GM19463 (cell line): ENCODE results near the gene KCNV2.
A peak's percentile ranks its signal among the peaks of the same experiment; 100 is the strongest.
"Not testable (repeated sequence)": the region's sequence is repeated elsewhere in the genome, so short reads cannot be mapped to it uniquely, and the experiment has no call there.

Experiments used
- ATAC-seq: cut with Tn5 transposase; IDR thresholded peaks from one replicate; pipeline ENCODE4 v1.9.1; 2021; ENCODE audit warnings: mild to moderate bottlenecking, moderate library complexity; ENCODE audit not compliant: unreplicated experiment

Gene KCNV2

DNA sequence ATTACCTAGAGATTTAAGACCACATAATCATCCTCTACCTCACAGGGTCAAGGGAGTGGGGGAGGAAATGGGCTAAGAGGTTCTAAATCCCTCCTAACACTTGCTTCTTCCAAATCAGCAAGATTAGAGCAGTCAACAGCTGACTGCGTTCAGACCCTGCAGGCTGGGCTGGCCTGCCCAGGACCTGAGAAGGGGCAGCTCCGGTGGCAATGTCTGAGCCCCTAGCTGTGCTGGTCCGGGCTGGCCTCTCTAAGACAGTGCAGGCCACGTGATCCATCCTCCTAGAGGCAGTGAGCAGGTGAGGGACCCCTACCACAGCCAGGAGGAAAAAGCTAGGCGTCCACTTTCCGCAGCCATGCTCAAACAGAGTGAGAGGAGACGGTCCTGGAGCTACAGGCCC is at the start of gene KCNV2:
TSS of gene KCNV2 (plus strand) at position 126 of the 400 bp plus-strand sequence. CDS start at position 356, 230 bp downstream.
- no peak for ATAC-seq

GRCh38 chr9:2673161-2673560 is 44.1 kb upstream of the KCNV2 start:
- ATAC-seq = no peak

GRCh38 chr9:2674141-2674824 is 43.0 kb upstream of the KCNV2 start:
- ATAC-seq = no peak

GRCh38 chr9:2675834-2676233 is 41.5 kb upstream of the KCNV2 start:
- ATAC-seq = no peak

DNA sequence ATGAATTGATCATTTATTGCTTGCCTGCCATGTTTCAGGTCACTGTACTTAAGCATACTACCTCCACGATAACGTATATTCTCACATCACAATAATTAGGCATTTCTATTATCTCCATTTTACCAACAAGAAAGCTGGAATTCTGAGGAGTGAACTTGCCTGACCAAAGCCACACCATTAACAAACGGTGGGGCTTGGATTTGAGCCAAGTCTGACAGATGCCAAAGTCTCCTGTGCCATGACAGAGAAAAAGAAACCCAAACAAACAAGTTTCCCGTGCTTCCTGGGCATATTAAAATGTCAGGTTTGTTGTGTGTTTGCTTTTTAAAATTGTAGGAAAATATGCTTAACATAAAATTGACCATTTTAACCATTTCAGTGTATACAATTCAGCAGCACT is 40.8 kb upstream of the KCNV2 start:
- ATAC-seq = no peak

- no peak for ATAC-seq
Measured at GRCh38 chr9:2677915-2678889, 39.1 kb upstream of the KCNV2 start.

GRCh38 chr9:2679011-2679410 is 38.3 kb upstream of the KCNV2 start:
- ATAC-seq = no peak

- ATAC-seq = no peak
Measured at GRCh38 chr9:2681981-2682380, 35.3 kb upstream of the KCNV2 start.

GRCh38 chr9:2686911-2687310 is 30.4 kb upstream of the KCNV2 start:
- ATAC-seq = no peak

GRCh38 chr9:2688636-2689035 is 28.7 kb upstream of the KCNV2 start:
- no peak for ATAC-seq

DNA sequence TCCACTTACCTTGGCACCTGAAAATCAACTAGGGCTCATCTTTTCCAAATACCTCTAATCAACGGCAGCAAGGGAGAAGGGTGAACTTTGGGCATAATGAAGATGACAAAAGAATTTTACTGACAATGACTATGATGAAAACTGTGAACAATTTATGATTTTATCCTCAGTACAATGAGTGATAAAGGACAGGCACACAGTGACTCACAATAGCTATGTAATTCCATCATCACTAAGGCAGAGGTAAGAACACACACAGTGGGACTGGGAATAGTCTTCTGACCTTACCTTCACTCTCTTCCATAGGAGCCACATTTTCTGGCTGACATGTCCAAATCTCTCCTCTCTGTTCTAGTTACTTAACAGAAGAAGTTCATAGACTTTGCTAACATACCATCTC is 26.1 kb upstream of the KCNV2 start:
- ATAC-seq = no peak

GRCh38 chr9:2691626-2692025 is 25.7 kb upstream of the KCNV2 start:
- ATAC-seq = no peak

GRCh38 chr9:2693056-2693455 is 24.3 kb upstream of the KCNV2 start:
- no peak for ATAC-seq

DNA sequence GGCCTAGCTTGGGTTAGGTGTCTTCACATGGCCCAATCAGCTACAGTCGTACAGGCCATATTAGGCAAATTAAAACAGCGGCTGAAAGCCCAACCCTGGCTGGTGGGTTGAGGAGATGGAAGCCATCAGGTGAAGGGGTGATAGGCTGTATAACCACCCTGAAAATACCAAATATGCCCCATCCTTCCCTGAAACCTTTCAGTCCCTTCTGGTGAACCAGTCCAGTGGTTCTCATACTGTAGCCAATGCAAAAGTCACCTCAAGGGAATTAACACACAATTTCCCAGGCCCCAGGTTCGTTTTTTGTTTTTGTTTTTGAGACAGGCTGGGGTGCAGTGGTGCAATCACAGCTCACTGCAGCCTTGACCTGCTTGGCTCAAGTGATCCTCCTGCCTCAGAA is 19.8 kb upstream of the KCNV2 start:
- peak; percentile 93 for ATAC-seq

GRCh38 chr9:2700398-2700797 is 16.9 kb upstream of the KCNV2 start:
- ATAC-seq = no peak

DNA sequence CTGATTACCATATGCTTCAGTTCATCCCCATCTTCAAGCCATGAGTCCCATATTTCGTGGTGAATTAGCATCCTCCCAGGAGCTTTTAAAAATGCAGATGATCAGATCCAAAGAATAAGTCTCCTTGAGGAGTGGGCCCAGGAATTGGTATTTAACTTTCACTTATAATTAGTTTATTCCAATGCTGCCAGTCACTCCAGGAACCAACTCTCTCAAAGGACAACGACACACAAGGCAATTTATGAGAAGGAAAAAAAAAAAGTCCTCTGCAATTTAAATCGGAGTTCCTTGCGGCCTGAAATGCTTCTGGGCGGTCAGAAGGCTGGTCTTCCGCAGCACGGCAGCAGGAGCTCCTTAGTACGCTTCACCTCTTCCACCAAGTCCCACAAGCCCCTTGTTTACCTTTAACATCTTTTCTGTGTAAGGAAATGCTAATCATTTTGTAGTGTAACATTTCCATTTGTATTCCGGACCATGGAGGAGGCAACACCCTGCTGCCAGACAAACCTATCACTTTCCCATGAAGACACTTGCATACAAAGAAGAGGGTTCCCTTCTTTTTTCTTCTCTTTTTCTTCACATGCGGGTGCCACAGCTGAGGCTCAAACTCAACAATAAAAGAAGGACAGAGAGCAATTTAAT is 16.3 kb upstream of the KCNV2 start:
- no peak for ATAC-seq

- no peak for ATAC-seq
Measured at GRCh38 chr9:2704504-2704903, 12.8 kb upstream of the KCNV2 start.

- ATAC-seq = not testable (repeated sequence)
Measured at GRCh38 chr9:2707256-2707655, 10.1 kb upstream of the KCNV2 start.

DNA sequence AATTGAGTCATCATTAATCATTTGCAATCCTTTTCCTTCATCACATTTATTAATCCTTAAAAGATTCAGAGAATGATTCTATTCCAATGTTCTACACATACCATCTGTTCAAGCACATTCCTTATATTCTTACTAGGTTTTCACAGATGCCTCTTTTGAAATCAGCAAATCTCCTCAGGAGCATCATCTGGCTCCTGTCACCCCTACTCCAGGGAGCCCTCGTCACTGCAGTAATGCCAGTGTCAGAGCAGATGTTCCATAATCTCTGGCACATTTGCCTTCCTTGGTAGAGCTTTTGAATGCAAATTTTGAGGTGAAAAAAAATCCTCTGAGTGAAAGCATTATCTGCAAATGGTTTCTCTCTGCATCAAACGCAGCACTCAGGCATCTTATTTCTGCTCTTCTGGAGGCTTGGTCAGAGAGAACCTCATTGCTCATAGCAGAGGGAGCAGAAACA is 7.6 kb upstream of the KCNV2 start:
- ATAC-seq = peak; percentile 77

GRCh38 chr9:2711716-2712115 is 5.6 kb upstream of the KCNV2 start:
- ATAC-seq = no peak

DNA sequence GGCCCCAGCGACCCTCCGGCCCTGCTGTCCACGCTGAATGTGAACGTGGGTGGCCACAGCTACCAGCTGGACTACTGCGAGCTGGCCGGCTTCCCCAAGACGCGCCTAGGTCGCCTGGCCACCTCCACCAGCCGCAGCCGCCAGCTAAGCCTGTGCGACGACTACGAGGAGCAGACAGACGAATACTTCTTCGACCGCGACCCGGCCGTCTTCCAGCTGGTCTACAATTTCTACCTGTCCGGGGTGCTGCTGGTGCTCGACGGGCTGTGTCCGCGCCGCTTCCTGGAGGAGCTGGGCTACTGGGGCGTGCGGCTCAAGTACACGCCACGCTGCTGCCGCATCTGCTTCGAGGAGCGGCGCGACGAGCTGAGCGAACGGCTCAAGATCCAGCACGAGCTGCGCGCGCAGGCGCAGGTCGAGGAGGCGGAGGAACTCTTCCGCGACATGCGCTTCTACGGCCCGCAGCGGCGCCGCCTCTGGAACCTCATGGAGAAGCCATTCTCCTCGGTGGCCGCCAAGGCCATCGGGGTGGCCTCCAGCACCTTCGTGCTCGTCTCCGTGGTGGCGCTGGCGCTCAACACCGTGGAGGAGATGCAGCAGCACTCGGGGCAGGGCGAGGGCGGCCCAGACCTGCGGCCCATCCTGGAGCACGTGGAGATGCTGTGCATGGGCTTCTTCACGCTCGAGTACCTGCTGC is 839 bp downstream of the KCNV2 start:
- no peak for ATAC-seq
